Gastroesophageal sphincter (tissue), 3 donors: ENCODE measurements around the gene CCDC3.

Experiments used
- POLR2A ChIP-seq, 2 donors: fragments of 450-650 bp; IDR thresholded peaks; one replicate each; pipeline ENCODE4 v1.6.1; 2017; ENCODE audit warnings: antibody characterized with exemption in 2 of 2, mild to moderate bottlenecking in 2 of 2, moderate library complexity in 1 of 2
- TF ChIP-seq, protein P1 (sequence below), 4 experiments: fragments of 200-600 bp in 2 of 4; fragments of 450-650 bp in 2 of 4; sonication (generic) in 1 of 4; IDR thresholded peaks; one replicate each; pipeline ENCODE4 v1.5.1; 2017 to 2019; ENCODE audit warnings: antibody characterized with exemption in 4 of 4, mild to moderate bottlenecking in 2 of 4, moderate library complexity in 2 of 4

DNA sequence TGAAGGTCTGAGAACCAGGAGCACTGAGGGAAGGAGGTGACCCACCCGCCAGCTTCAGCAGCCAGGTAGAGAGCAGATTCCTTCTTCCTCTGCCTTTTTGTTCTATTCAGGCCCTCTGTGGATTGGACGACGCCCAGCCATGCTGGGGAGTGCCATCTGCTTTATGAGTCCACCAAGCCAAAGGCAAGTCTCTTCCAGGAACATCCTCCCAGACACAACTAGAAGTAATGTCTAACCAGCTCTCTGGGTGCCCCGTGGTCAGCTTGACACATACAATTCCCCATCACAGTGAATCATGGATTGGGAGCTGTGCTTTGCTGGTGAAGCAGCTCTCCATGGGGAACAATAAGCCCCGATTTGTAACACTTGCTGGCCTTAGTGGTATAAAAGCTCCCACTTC, 125.2 kb downstream of the CCDC3 start:
- TF ChIP-seq, protein P1, sequence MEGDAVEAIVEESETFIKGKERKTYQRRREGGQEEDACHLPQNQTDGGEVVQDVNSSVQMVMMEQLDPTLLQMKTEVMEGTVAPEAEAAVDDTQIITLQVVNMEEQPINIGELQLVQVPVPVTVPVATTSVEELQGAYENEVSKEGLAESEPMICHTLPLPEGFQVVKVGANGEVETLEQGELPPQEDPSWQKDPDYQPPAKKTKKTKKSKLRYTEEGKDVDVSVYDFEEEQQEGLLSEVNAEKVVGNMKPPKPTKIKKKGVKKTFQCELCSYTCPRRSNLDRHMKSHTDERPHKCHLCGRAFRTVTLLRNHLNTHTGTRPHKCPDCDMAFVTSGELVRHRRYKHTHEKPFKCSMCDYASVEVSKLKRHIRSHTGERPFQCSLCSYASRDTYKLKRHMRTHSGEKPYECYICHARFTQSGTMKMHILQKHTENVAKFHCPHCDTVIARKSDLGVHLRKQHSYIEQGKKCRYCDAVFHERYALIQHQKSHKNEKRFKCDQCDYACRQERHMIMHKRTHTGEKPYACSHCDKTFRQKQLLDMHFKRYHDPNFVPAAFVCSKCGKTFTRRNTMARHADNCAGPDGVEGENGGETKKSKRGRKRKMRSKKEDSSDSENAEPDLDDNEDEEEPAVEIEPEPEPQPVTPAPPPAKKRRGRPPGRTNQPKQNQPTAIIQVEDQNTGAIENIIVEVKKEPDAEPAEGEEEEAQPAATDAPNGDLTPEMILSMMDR (IDR thresholded peaks at IDR 0.05) = no peak
- no peak for TF ChIP-seq POLR2A (IDR thresholded peaks at IDR 0.05)
